LoVo (cell line): ENCODE data around the gene SEMA3E.
"Not testable (repeated sequence)": the region's sequence is repeated elsewhere in the genome, so short reads cannot be mapped to it uniquely, and the experiment has no call there.

ENCODE experiments used
- DNase-seq: peaks from one replicate; pipeline ENCODE4 v3.0.0-alpha.2; 2016; ENCODE audit warnings: low spot score

Gene SEMA3E

GRCh38 chr7:83486957-83487356 is 162.0 kb downstream of the SEMA3E start:
- no peak for DNase-seq

GRCh38 chr7:83486536-83486935 is 162.4 kb downstream of the SEMA3E start:
- no peak for DNase-seq

GRCh38 chr7:83484826-83485225 is 164.1 kb downstream of the SEMA3E start:
- DNase-seq = no peak

GRCh38 chr7:83484266-83484665 is 164.7 kb downstream of the SEMA3E start:
- no peak for DNase-seq

DNA sequence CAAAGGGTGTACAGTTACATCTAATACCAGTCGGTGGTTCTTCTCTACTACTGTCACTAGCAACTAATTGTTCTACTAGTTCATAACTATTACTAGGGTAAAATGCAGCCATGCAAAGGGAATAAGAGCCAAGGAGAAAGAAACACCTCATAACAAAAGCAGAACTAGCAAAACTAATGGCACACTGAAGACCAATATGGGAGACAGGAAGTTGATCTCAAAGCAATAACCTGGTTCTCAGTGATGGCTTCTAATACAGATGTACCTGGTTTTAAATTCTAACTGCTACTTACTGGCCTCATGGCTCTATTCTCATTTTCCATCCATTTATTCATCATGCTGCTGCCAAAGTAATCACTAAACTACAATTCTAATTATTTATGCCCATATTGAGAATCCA is 170.3 kb downstream of the SEMA3E start:
- no peak for DNase-seq

GRCh38 chr7:83476511-83477050 is 172.4 kb downstream of the SEMA3E start:
- DNase-seq = no peak

DNA sequence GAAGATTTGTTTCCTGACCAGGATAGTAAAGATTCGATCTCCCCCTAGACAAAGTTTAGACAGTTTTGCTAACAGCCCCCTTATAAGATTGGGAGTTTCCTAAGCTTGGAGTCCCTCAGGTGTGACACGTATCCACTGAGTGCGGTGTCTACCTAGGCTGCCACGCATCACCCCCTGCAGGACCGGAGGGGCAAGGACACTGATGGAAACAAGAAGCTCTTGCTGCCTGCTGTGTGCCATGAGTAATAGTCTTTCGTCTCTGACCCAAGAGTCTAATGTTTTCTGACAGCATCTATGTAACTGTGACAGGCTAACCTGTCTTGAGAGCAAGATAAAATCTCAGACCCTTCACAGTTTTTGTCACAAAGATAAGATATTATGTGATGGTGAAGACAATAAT is 173.5 kb downstream of the SEMA3E start:
- DNase-seq = peak; percentile 14

- no peak for DNase-seq
These were observed 176.6 kb downstream of the SEMA3E start for GRCh38 chr7:83472376-83472775.

- DNase-seq = no peak
These were observed 179.4 kb downstream of the SEMA3E start for GRCh38 chr7:83469491-83469890.

DNA sequence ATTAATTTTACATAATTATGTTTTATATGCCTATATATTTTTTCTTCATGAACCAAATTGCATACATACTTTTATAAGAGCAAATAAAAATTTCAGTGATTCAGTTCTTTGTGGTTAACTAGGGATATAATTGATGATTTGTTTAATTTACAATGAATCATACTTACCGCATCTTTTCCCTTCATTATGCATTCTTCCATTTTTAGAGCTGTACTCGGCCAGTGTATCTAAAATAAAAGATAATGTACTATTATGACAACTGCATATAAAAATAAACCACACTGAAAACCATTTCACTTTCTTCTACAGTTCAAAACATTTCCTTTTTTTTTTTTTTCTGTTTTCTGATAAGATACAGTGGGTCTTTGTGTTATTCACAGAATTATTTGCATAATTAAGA is 179.9 kb downstream of the SEMA3E start:
- DNase-seq = peak; percentile 13

DNA sequence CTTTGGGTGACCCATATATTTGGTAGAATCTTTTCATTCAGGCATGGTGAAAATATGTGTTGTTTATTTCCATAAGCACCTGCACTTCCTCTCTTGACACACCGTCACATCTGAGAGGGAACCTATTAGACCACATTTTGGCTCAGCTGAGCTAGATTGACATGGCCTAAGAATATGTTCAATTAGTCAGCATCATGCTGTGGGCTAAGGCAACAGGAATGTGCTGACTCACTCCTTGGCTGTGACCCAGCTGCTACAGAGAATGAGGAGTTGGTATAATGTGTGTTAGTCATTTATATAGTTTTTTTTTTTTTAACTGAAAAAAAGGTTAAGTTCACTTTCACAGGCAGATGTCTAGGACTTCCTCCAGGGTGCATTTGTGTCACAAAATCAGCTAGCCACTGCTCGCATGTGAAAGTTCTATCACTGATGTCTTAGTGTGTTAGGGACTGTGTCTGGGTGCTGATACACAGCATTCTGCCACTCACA is 180.6 kb downstream of the SEMA3E start:
- peak; percentile 94 for DNase-seq

GRCh38 chr7:83467493-83467892 is 181.4 kb downstream of the SEMA3E start:
- no peak for DNase-seq

- DNase-seq = no peak
These were observed 182.0 kb downstream of the SEMA3E start for GRCh38 chr7:83466956-83467355.

- no peak for DNase-seq
These were observed 182.6 kb downstream of the SEMA3E start for GRCh38 chr7:83466187-83466923.

DNA sequence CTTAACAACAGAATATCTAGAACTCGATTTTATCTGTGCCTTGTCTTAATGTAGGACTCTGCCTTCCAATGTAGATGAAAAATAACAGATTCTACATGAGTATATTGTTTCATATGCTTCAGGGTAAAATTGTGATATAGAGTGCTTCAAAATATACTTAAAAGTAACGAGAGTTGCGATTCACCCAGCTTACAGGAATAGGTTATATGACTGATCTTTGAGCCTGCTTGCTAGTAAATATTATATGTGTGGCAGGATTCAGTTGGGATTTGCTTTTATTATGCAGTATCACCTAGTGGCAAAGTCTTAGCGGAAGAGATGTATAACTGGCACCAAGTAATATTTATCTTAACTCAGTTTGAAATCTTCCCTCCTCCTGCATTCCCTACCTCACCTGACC is 183.3 kb downstream of the SEMA3E start:
- DNase-seq = no peak

- not testable (repeated sequence) for DNase-seq
These were observed 187.1 kb downstream of the SEMA3E start for GRCh38 chr7:83461820-83462219.

DNA sequence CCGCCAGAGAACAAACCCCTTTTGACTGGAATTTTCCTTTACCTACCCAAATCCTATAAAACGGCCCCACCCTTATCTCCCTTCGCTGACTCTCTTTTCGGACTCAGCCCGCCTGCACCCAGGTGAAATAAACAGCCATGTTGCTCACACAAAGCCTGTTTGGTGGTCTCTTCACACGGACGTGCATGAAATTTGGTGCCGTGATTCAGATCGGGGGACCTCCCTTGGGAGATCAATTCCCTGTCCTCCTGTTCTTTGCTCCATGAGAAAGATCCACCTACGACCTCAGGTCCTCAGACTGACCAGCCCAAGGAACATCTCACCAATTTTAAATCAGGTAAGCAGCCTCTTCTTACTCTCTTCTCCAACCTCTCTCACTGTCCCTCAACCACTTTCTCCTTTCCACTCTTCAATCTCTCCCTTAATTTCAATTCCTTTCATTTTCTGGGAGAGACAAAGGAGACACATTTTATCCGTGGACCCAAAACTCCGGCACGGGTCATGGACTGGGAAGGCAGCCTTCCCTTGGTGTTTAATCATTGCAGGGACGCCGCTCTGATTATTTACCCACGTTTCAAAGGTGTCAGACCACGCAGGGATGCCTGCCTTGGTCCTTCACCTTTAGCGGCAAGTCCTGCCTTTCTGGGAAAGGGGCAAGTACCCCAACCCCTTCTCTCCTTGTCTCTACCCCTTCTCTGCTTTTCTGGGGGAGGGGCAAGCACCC is 188.8 kb downstream of the SEMA3E start:
- not testable (repeated sequence) for DNase-seq

- not testable (repeated sequence) for DNase-seq
These were observed 189.6 kb downstream of the SEMA3E start for GRCh38 chr7:83459101-83459929.

DNA sequence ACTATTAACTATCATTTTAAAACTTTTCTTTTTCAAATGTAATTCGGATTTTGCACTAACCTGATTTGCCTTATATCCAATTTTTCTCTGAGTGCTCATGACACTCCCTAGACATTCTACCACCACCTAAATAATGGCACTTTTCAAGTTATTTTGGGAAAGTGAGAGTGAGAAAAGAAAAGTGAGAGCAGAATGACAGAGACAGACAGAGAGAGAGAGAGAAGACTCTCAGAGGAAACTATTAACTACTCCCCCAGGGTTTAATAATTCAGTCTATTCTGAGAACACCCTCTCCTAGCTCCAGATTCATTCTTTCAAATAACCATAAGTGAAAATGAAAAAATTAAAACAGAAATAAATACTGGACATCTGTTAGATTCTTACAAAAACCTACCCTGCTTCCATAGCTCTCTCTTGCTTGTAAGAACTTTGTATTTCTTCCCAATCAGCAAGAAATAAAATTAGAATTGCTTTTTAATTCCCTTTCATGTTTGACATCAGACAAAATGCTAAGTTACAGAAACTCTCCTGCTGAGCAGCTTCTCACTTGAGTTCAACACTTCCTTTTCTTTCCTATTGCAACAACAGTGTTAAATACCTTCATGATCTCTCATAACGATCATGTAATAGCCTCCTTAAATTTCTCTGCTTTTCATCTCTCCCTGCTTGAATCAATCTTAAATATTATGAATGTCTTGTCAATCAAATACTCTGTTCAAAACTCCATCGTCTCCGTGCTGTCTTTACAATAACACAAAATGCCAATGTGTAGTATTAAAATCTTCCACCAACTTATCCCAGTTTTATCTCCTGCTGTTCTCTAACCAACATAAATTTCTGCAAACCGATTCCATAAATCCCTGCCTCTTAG is 191.7 kb downstream of the SEMA3E start:
- no peak for DNase-seq

DNA sequence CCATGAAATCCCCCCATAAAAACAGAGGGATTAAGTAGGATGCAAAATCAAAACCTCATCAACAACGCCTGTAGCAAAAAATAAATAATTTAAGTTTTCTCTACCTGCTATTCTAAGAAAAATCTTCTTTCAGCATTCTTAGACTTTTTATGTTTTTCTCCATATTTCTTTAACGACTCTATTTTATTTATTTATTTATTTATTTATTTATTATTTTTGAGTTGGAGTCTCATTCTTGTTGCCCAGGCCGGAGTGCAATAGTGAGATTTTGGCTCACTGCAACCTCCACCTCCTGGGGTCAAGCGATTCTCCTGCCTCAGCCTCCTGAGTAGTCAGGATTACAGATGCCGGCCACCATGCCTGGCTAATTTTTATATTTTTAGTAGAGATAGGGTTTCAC is 192.5 kb downstream of the SEMA3E start:
- DNase-seq = no peak

DNA sequence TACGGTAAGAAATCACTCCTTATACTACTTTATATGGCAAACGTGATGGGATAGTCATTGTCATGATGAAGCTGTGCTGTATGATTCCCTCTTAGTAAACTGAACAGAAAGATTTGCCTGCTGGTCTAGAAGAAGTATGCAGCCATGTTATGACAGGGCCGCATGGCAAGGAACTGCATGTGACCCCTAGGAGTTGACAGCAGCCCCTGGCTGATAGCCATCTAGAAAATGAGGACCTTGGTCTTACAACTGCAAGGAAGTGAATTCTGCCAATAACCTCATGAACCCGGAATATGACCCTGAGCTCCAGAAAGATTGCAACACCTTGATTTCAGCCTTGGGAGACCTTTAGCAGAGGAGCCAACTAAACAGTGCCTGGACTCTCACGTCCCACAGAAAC is 193.3 kb downstream of the SEMA3E start:
- DNase-seq = no peak
